HepG2 (cell line): ENCODE measurements around the gene SLC38A3. TPM values are rescaled to one million over a fixed set of nuclear protein-coding genes. Genes with fewer than 3 reads are reported as not detected.
A peak's percentile ranks its signal among the peaks of the same experiment; 100 is the strongest.

Source experiments
- CBX5 ChIP-seq: sonication (generic); formaldehyde crosslinking; IDR thresholded peaks from 2 replicates; pipeline ENCODE4 v1.4.0; 2020; ENCODE audit warnings: missing genetic modification reagents, borderline replicate concordance
- MAFG ChIP-seq: sonication (generic); formaldehyde crosslinking; IDR thresholded peaks from 2 replicates; pipeline ENCODE4 v1.5.1; 2020; ENCODE audit warnings: mild to moderate bottlenecking, missing genetic modification reagents
- MLXIP ChIP-seq: sonication (generic); formaldehyde crosslinking; IDR thresholded peaks from 2 replicates; pipeline ENCODE4 v1.9.0; 2021; ENCODE audit warnings: missing genetic modification reagents, borderline replicate concordance
- NFATC3 ChIP-seq: sonication (generic); formaldehyde crosslinking; IDR thresholded peaks from 2 replicates; pipeline ENCODE4 v1.5.1; 2020; ENCODE audit warnings: mild to moderate bottlenecking, missing genetic modification reagents
- NR2F1 ChIP-seq, 2 experiments: fragments of 450-650 bp in 1 of 2; formaldehyde crosslinking in 1 of 2; IDR thresholded peaks; 2 replicates each; pipeline versions ENCODE4 v1.5.0 to v1.6.1; 2016 to 2020; ENCODE audit warnings: mild to moderate bottlenecking in 1 of 2, missing compliant biosample characterization in 1 of 2, missing genetic modification reagents in 1 of 2, moderate library complexity in 1 of 2
- NR2F2 ChIP-seq: IDR thresholded peaks from 2 replicates; pipeline ENCODE4 v1.6.1; 2012; ENCODE audit warnings: low read depth, inconsistent platforms, borderline replicate concordance
- NR3C1 ChIP-seq: sonication (generic); formaldehyde crosslinking; IDR thresholded peaks from 2 replicates; pipeline ENCODE4 v1.4.0; 2020; ENCODE audit warnings: missing genetic modification reagents
- PHF21A ChIP-seq: sonication (generic); formaldehyde crosslinking; IDR thresholded peaks from 2 replicates; pipeline ENCODE4 v1.5.0; 2020; ENCODE audit warnings: mild to moderate bottlenecking, missing genetic modification reagents
- PHF5A ChIP-seq: IDR thresholded peaks from one replicate; pipeline ENCODE4 v1.6.1; 2018; ENCODE audit warnings: low read depth, missing genetic modification reagents; ENCODE audit not compliant: unreplicated experiment
- RARG ChIP-seq: sonication (generic); formaldehyde crosslinking; IDR thresholded peaks from 2 replicates; pipeline ENCODE4 v1.4.0; 2020; ENCODE audit warnings: low read depth, mild to moderate bottlenecking, missing genetic modification reagents
- SYNCRIP ChIP-seq: fragments of 200-400 bp; formaldehyde crosslinking; IDR thresholded peaks from 2 replicates; pipeline ENCODE4 v1.6.1; 2018; ENCODE audit warnings: mild to moderate bottlenecking, low read depth, low read length; ENCODE audit not compliant: insufficient read depth
- ZEB1 ChIP-seq: IDR thresholded peaks from 2 replicates; pipeline ENCODE4 v1.6.1; 2012; ENCODE audit warnings: mild to moderate bottlenecking, low read depth, inconsistent platforms; ENCODE audit not compliant: insufficient replicate concordance
- ZNF3 ChIP-seq: IDR thresholded peaks from 2 replicates; pipeline ENCODE4 v1.7.0; 2017; ENCODE audit warnings: inconsistent platforms
- ZNF644 ChIP-seq: IDR thresholded peaks from 2 replicates; pipeline ENCODE4 v1.6.1; 2016; ENCODE audit warnings: low read depth
- ZNF841 ChIP-seq: sonication (generic); formaldehyde crosslinking; IDR thresholded peaks from 2 replicates; pipeline ENCODE4 v1.8.1; 2023; ENCODE audit warnings: missing genetic modification reagents, borderline replicate concordance
- polyA plus RNA-seq, 8 experiments: library from polyadenylated mRNA; depleted of rRNA in 3 of 8; stranded (reverse) in 7 of 8; unstranded in 1 of 8; fragments of >200 nt; fragmentation: Illumina TruSeq in 4 of 8; extraction: Trizol in 4 of 8; gene quantifications; 2 replicates each; pipeline versions ENCODE4 v1.2.1 to v1.2.3, GENCODE V29; 2011 to 2016; ENCODE audit warnings: low read depth in 4 of 8, missing spikeins in 1 of 8, mixed read lengths in 1 of 8; ENCODE audit not compliant: insufficient read depth in 1 of 8
- total RNA-seq, 5 experiments: library from RNA; depleted of rRNA; stranded (reverse); fragments of >200 nt; fragmentation: Illumina TruSeq; extraction: Trizol; gene quantifications; 2 replicates each; pipeline ENCODE4 v1.2.3, GENCODE V29; 2016; ENCODE audit warnings: low read depth in 1 of 5

SLC38A3 gene
- total and polyA plus RNA-seq, 2 of the 13 experiments (the other 11 are each of a cell fraction or from before 2014, with no cell fraction given), result 29.8 to 164 TPM

GRCh38 chr3:50171540-50172301, 33.4 kb upstream of the SLC38A3 start (continued):
- TF ChIP-seq NR2F2, result peak; percentile 96
- peak; percentile 100 for TF ChIP-seq ZEB1
- peak; percentile 69; the same call in 1 of the 2 replicates for TF ChIP-seq ZNF644 (CRISPR knock-in tag)
- TF ChIP-seq PHF5A, result peak; percentile 93
- TF ChIP-seq ZNF3 (CRISPR knock-in tag), result no peak
- peak; percentile 99 for TF ChIP-seq CBX5
- no peak for TF ChIP-seq SYNCRIP
- TF ChIP-seq RARG (CRISPR knock-in tag), result no peak
- TF ChIP-seq MLXIP (CRISPR knock-in tag), result no peak; the same call in 1 of the 2 replicates
- 0 out of 2 replicates have a peak, but pooled peaks have one; percentile 70 for TF ChIP-seq NFATC3 (CRISPR knock-in tag)
- no peak for TF ChIP-seq NR3C1 (CRISPR knock-in tag)
- TF ChIP-seq ZNF841 (CRISPR knock-in tag), result no peak
- TF ChIP-seq NR2F1 (CRISPR knock-in tag; IDR thresholded peaks at IDR 0.05), result peak; percentile 94 to 97
- no peak for TF ChIP-seq MAFG (CRISPR knock-in tag)
- TF ChIP-seq PHF21A (CRISPR knock-in tag), result peak; percentile 100
